ENCODE results near the gene HAP1.
A peak's percentile ranks its signal among the peaks of the same experiment; 100 is the strongest.
"Not testable (repeated sequence)": the region's sequence is repeated elsewhere in the genome, so short reads cannot be mapped to it uniquely, and the experiment has no call there.

Gene HAP1

GRCh38 chr17:41702712-41703111 lies 31.7 kb downstream of the HAP1 start:
- TF ChIP-seq CTCF (IDR thresholded peaks at IDR 0.05; ENCODE audit: low read depth, low read length): no peak

GRCh38 chr17:41700843-41701242 lies 33.6 kb downstream of the HAP1 start:
- not testable (repeated sequence) for DNase-seq (ENCODE audit: low read depth in 2 of 2); H3K4me3 ChIP-seq (replicated peaks in 1 of 2; ENCODE audit: low read depth in 2 of 2, low read length in 2 of 2)

More at GRCh38 chr17:41702712-41703111, 31.7 kb downstream of the HAP1 start:
- no peak overlapping the region for H3K4me3 ChIP-seq (replicated peaks in 1 of 2; ENCODE audit: low read depth in 2 of 2, low read length in 2 of 2)
- DNase-seq (ENCODE audit: low read depth in 2 of 2): no peak

- TF ChIP-seq CTCF (IDR thresholded peaks at IDR 0.05; ENCODE audit: low read depth, low read length): no peak
- no peak overlapping the region for H3K4me3 ChIP-seq (replicated peaks in 1 of 2; ENCODE audit: low read depth in 2 of 2, low read length in 2 of 2)
- peak; percentile 72 to 88 for DNase-seq (ENCODE audit: low read depth in 2 of 2)
These were observed 37.1 kb downstream of the HAP1 start for GRCh38 chr17:41697122-41697962.

- peak; percentile 87 to 88 for DNase-seq (ENCODE audit: low read depth in 2 of 2)
- peak; percentile 76 for TF ChIP-seq CTCF (IDR thresholded peaks at IDR 0.05; ENCODE audit: low read depth, low read length)
These were observed 38.3 kb downstream of the HAP1 start for GRCh38 chr17:41695954-41696757.

GRCh38 chr17:41695134-41695661 lies 39.2 kb downstream of the HAP1 start:
- no peak overlapping the region for H3K4me3 ChIP-seq (replicated peaks in 1 of 2; ENCODE audit: low read depth in 2 of 2, low read length in 2 of 2)
- no peak for TF ChIP-seq CTCF (IDR thresholded peaks at IDR 0.05; ENCODE audit: low read depth, low read length)
- DNase-seq (ENCODE audit: low read depth in 2 of 2): peak in 1 of 2 donors; percentile 9

More at GRCh38 chr17:41695954-41696757, 38.3 kb downstream of the HAP1 start:
- H3K4me3 ChIP-seq (replicated peaks in 1 of 2; ENCODE audit: low read depth in 2 of 2, low read length in 2 of 2): no peak overlapping the region

GRCh38 chr17:41692722-41693521 lies 41.5 kb downstream of the HAP1 start:
- no peak overlapping the region for H3K4me3 ChIP-seq (replicated peaks in 1 of 2; ENCODE audit: low read depth in 2 of 2, low read length in 2 of 2)
- no peak for TF ChIP-seq CTCF (IDR thresholded peaks at IDR 0.05; ENCODE audit: low read depth, low read length)
- DNase-seq (ENCODE audit: low read depth in 2 of 2): peak; percentile 31 to 43
